Measurements from ENCODE around the gene BEAN1. TPM values are rescaled to one million over a fixed set of nuclear protein-coding genes. Genes with fewer than 3 reads are reported as not detected.
"Not testable (repeated sequence)": the region's sequence is repeated elsewhere in the genome, so short reads cannot be mapped to it uniquely, and the experiment has no call there.

Gene BEAN1
- total RNA-seq, 2 experiments from 2014 or later: not detected

DNA sequence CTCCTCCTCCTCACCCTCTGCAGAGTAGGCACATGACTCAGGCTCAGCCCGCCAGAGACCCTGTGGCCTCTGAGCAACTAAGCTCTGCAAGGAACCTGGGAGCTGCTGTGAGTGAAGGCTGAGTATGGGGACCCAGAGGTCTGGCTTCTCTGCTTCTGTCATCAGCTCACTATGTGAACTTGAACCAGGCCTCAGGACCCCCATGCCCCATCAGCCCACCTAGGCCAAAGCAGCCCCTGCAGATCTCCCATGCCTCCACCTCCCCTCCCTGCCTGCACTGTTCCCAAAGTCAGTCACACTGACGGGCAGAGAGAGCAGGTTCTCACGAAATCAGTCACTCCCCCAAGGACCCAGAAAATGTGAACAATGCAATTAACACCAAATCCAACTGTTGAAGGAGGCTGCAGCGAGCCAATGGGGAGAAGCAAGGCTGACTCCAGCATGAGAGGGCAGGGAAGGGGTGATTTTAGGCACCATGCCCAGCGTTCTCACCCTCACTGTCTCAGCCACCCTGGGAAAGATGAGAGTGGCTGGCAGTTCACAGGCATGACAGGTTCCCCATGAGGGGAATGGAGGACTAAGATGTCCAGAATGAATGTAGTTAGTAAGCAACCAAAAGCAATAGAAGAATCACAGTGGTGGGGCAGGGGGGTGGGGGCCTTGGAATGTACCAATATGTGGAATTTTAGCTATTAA is 60.6 kb downstream of the BEAN1 start:
- Mint-ChIP-seq H3K36me3 (no peaks in the 10 kb centered on the region), H3K27me3 (peaks cover 3% of the 10 kb centered on the region), H3K27ac (no peak overlapping the region), H3K4me3 (no peak overlapping the region), H3K9me3 (no peaks in the 10 kb centered on the region), H3K4me1 (peaks cover 20% of the 10 kb centered on the region)
- DNase-seq (no peak), ATAC-seq (ENCODE audit: low read depth) (no peak)
- POLR2A ChIA-PET: no interaction called here

DNA sequence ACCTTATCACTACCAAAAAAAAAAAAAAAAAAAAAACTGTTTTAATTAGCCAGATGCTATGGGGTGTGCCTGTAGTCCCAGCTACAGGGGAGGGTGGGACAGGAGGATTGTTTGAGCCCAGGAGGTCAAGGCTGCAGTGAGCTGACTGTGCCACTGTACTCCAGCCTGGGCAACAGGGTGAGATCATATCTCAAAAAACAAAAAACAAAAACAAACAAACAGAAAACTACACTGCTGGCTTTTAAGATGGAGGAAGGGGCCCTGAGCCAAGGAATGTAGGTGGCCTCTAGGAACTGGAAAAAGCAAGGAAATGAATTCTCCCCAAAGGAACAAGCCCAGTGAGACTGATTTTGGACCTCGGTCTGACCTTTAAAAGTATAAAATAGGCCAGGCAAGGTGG is 61.4 kb downstream of the BEAN1 start:
- Mint-ChIP-seq H3K9me3 (no peaks in the 10 kb centered on the region), H3K36me3 (no peaks in the 10 kb centered on the region), H3K4me3 (no peak overlapping the region), H3K27me3 (peaks cover 3% of the 10 kb centered on the region), H3K4me1 (peaks cover 15% of the 10 kb centered on the region), H3K27ac (no peak overlapping the region)
- DNase-seq (no peak), ATAC-seq (ENCODE audit: low read depth) (no peak)
- POLR2A ChIA-PET: no interaction called here

- H3K4me3 Mint-ChIP-seq: no peak overlapping the region
- POLR2A ChIA-PET: no interaction called here
- ATAC-seq (ENCODE audit: low read depth): no peak
- peaks cover 9% of the 10 kb centered on the region for H3K4me1 Mint-ChIP-seq
- DNase-seq: no peak
- H3K27me3 Mint-ChIP-seq: peaks cover 3% of the 10 kb centered on the region
- H3K36me3 Mint-ChIP-seq: no peaks in the 10 kb centered on the region
- no peak overlapping the region for H3K27ac Mint-ChIP-seq
- no peaks in the 10 kb centered on the region for H3K9me3 Mint-ChIP-seq
These were observed 62.3 kb downstream of the BEAN1 start for GRCh38 chr16:66489385-66489784.

DNA sequence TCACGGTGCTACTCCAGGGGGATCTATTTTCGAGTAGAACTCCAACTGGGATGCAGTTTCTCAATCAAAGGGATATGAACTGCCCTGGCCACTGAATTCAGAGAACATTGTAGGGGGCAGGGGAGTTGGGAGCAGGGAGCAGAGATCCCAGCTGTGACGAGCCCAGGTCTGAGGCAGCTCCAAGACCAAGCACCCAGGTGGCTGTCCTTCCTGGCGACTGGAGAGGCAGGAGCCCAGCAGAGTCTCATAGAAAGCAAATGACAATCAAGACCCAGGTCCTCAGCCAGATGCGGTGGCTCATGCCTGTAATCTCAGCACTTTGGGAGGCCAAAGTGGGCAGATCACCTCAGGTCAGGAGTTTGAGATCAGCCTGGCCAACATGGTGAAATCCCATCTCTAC is 62.7 kb downstream of the BEAN1 start:
- peaks cover 3% of the 10 kb centered on the region for H3K27me3 Mint-ChIP-seq
- no peak for ATAC-seq (ENCODE audit: low read depth)
- no peaks in the 10 kb centered on the region for H3K9me3 Mint-ChIP-seq
- H3K4me3 Mint-ChIP-seq: no peak overlapping the region
- peaks cover 7% of the 10 kb centered on the region for H3K4me1 Mint-ChIP-seq
- H3K36me3 Mint-ChIP-seq: no peaks in the 10 kb centered on the region
- DNase-seq: no peak
- H3K27ac Mint-ChIP-seq: no peak overlapping the region
- POLR2A ChIA-PET: no interaction called here

- H3K4me3 Mint-ChIP-seq: no peak overlapping the region
- POLR2A ChIA-PET: no interaction called here
- H3K27me3 Mint-ChIP-seq: peaks cover 3% of the 10 kb centered on the region
- H3K36me3 Mint-ChIP-seq: no peaks in the 10 kb centered on the region
- no peak for ATAC-seq (ENCODE audit: low read depth)
- H3K9me3 Mint-ChIP-seq: no peaks in the 10 kb centered on the region
- DNase-seq: no peak
- H3K4me1 Mint-ChIP-seq: peaks cover 1% of the 10 kb centered on the region
- no peak overlapping the region for H3K27ac Mint-ChIP-seq
These were observed 64.0 kb downstream of the BEAN1 start for GRCh38 chr16:66490774-66491715.

- no peak overlapping the region for H3K4me3 Mint-ChIP-seq
- peaks cover 3% of the 10 kb centered on the region for H3K27me3 Mint-ChIP-seq
- peaks cover 1% of the 10 kb centered on the region for H3K4me1 Mint-ChIP-seq
- DNase-seq (no peak), ATAC-seq (ENCODE audit: low read depth) (no peak)
- POLR2A ChIA-PET: no interaction called here
- H3K9me3 Mint-ChIP-seq: no peaks in the 10 kb centered on the region
- no peak overlapping the region for H3K27ac Mint-ChIP-seq
- no peaks in the 10 kb centered on the region for H3K36me3 Mint-ChIP-seq
These were observed 64.6 kb downstream of the BEAN1 start for GRCh38 chr16:66491716-66492064.

DNA sequence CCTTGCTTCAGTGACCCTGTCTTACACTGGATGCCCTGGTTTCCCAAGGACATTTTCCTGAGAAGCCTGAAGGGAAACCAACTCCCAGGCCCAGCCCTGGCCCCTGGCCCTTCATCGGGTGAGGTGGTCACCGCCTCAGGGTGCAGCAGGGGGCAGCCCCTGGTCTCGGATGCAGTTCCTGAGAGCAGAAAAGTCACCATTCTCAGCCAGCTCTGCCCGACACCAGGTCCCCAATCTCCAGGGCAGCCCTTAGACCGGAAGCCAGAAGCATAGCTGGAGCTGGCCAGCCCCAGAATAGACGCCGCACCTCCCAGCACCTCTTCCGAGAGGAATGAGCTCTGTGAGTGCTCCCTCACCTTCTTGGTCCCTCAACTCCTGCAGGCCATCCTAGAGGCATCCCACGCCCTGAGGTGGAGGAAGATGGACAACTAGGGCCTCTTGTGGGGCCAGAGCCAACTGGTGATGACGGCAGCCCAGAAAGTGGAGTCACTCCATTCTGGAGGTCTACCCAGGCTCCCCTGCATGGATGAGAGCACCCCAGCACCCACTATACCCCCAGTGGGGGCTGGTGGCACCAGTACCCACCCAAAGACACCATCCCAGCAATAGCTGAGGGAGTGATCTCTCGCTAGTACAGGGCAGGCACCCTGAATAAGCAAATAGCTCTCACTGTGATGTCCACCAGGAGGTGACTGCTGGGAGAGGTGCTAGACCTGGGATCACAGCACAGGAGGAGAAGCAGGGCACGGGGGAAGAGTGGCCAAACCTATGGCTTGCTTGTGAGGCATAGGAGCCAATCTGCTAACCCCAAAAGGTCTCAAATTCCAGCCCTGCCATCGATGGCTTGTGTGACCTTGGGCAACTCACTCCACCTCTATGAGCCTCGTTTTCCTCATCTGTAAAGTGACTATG is 66.7 kb downstream of the BEAN1 start:
- Mint-ChIP-seq H3K4me1 (peaks cover 1% of the 10 kb centered on the region), H3K9me3 (no peaks in the 10 kb centered on the region), H3K4me3 (no peak overlapping the region), H3K27ac (no peak overlapping the region), H3K36me3 (no peaks in the 10 kb centered on the region), H3K27me3 (peaks cover 7% of the 10 kb centered on the region)
- ATAC-seq (ENCODE audit: low read depth) (no peak), DNase-seq (no peak)
- POLR2A ChIA-PET: no interaction called here

DNA sequence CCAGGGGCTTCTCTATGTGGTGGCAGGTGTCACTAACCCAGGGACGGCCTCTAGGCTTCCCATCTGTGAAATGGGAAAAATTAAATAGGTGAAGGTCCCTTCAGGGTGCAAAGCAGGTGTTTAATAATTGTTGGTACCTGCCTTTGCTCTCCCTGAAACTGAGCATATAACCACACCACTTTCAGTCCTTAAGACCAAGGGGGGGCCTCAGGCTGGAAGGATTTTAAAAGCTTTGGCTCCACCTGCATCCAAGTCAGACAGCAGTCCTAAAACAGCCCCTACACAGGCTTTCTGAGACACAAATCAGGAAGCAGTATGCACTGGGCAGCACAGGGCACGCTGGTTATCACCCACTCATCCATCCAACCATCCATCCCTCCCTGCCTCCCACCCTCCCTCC is 67.8 kb downstream of the BEAN1 start:
- Mint-ChIP-seq H3K4me1 (peaks cover 1% of the 10 kb centered on the region), H3K27ac (no peak overlapping the region), H3K36me3 (no peaks in the 10 kb centered on the region), H3K9me3 (no peaks in the 10 kb centered on the region), H3K27me3 (peaks cover 13% of the 10 kb centered on the region), H3K4me3 (no peak overlapping the region)
- DNase-seq: no peak
- POLR2A ChIA-PET: no interaction called here
- no peak for ATAC-seq (ENCODE audit: low read depth)

GRCh38 chr16:66495440-66495839 is 68.3 kb downstream of the BEAN1 start:
- no peaks in the 10 kb centered on the region for H3K36me3 Mint-ChIP-seq

DNA sequence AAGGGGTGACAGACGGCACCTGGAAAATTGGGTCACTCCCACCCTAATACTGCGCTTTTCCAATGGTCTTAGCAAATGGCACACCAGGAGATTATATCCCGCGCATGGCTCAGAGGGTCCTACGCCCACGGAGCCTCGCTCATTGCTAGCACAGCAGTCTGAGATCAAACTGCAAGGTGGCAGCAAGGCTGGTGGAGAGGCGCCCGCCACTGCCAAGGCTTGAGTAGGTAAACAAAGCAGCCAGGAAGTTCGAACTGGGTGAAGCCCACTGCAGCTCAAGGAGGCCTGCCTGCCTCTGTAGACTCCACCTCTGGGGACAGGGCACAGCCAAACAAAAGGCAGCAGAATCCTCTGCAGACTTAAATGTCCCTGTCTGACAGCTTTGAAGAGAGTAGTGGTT is 69.1 kb downstream of the BEAN1 start:
- ATAC-seq (ENCODE audit: low read depth); POLR2A ChIA-PET; H3K4me3 Mint-ChIP-seq; H3K4me1 Mint-ChIP-seq; H3K9me3 Mint-ChIP-seq; H3K27me3 Mint-ChIP-seq; H3K36me3 Mint-ChIP-seq; DNase-seq; H3K27ac Mint-ChIP-seq: not testable (repeated sequence)

More at GRCh38 chr16:66495440-66495839, 68.3 kb downstream of the BEAN1 start:
- POLR2A ChIA-PET: no interaction called here
- no peaks in the 10 kb centered on the region for H3K9me3 Mint-ChIP-seq
- peaks cover 1% of the 10 kb centered on the region for H3K4me1 Mint-ChIP-seq
- no peak overlapping the region for H3K4me3 Mint-ChIP-seq
- H3K27me3 Mint-ChIP-seq: peaks cover 12% of the 10 kb centered on the region
- no peak for ATAC-seq (ENCODE audit: low read depth)
- no peak for DNase-seq
- no peak overlapping the region for H3K27ac Mint-ChIP-seq

GRCh38 chr16:66497921-66498320 is 70.8 kb downstream of the BEAN1 start:
- H3K9me3 Mint-ChIP-seq, H3K27me3 Mint-ChIP-seq, H3K4me1 Mint-ChIP-seq: not testable (repeated sequence)

GRCh38 chr16:66501563-66501962 is 74.5 kb downstream of the BEAN1 start:
- H3K27ac Mint-ChIP-seq; ATAC-seq (ENCODE audit: low read depth); H3K4me1 Mint-ChIP-seq; H3K9me3 Mint-ChIP-seq; POLR2A ChIA-PET; H3K4me3 Mint-ChIP-seq; DNase-seq; H3K36me3 Mint-ChIP-seq: not testable (repeated sequence)
- peaks cover 13% of the 10 kb centered on the region for H3K27me3 Mint-ChIP-seq

More at GRCh38 chr16:66497921-66498320, 70.8 kb downstream of the BEAN1 start:
- H3K27ac Mint-ChIP-seq; H3K36me3 Mint-ChIP-seq; DNase-seq; H3K4me3 Mint-ChIP-seq; POLR2A ChIA-PET; ATAC-seq (ENCODE audit: low read depth): not testable (repeated sequence)

Measured in activated naive CD8-positive, alpha-beta T cell treated with anti-CD3 and anti-CD28 coated beads, Interleukin-2, amount 10 ng/mL, durations not matched to agents 7 days and 5 days (primary cell).